GM12875 (cell line): ENCODE data around the gene CD44.

Experiments
- H3K4me3 ChIP-seq: one replicate; pipeline ENCODE4 v1.5.1; 2011; ENCODE audit warnings: low read depth, low read length, control low read depth
- CTCF ChIP-seq: IDR thresholded peaks from 2 replicates; pipeline ENCODE4 v1.5.1; 2011; ENCODE audit warnings: low read depth, mild to moderate bottlenecking, control low read depth, inconsistent platforms, low read length, moderate library complexity, borderline replicate concordance; ENCODE audit not compliant: insufficient read depth

Gene CD44

GRCh38 chr11:35281169-35281688, 142.3 kb downstream of the CD44 start:
- H3K4me3 ChIP-seq: no peak overlapping the region
- TF ChIP-seq CTCF: no peak
